HEK293 (cell line): Measurements from ENCODE around the gene TRAM2.

Experiments used
- CTCF ChIA-PET: fragments of 350-600 bp; formaldehyde crosslinking; extraction: SDS; loops from one replicate; lab custom pipeline; 2021; ENCODE audit warnings: antibody characterized with exemption; lab: Yijun Ruan, JAX
- POLR2A ChIA-PET: fragments of 300-600 bp; formaldehyde crosslinking; extraction: SDS; loops from one replicate; lab custom pipeline; 2020; ENCODE audit warnings: antibody characterized with exemption, inconsistent platforms; lab: Yijun Ruan, JAX
- H3K27ac ChIP-seq: fragments of 200-500 bp; sonication (Bioruptor generic); 2 replicates; pipeline ENCODE4 v1.5.1; 2014; ENCODE audit warnings: low read depth, low read length, control low read depth, inconsistent platforms; ENCODE audit errors: extremely low read depth
- H3K36me3 ChIP-seq, 2 experiments: fragments of 200-500 bp in 1 of 2; sonication (Bioruptor generic) in 1 of 2; 1 replicate in 1 of 2; 2 replicates in 1 of 2; pipeline ENCODE4 v1.5.1; 2014 to 2017; ENCODE audit warnings: inconsistent platforms in 2 of 2, low read length in 2 of 2; ENCODE audit not compliant: control insufficient read depth in 2 of 2, insufficient read depth in 1 of 2
- H3K4me1 ChIP-seq: fragments of 200-500 bp; sonication (Bioruptor generic); 2 replicates; pipeline ENCODE4 v1.5.1; 2014; ENCODE audit warnings: mild to moderate bottlenecking, low read length, inconsistent platforms; ENCODE audit not compliant: control insufficient read depth, insufficient read depth
- H3K4me3 ChIP-seq: 2 replicates; pipeline ENCODE4 v1.5.1; 2011; ENCODE audit warnings: low read depth, mild to moderate bottlenecking, control low read depth, low read length, moderate library complexity
- H3K9me3 ChIP-seq: fragments of 200-500 bp; sonication (Bioruptor generic); 2 replicates; pipeline ENCODE4 v1.5.1; 2014; ENCODE audit warnings: low read depth, low read length, inconsistent platforms; ENCODE audit not compliant: control insufficient read depth, insufficient read depth
- BCL11B ChIP-seq: fragments of 450-650 bp; formaldehyde crosslinking; IDR thresholded peaks from 2 replicates; pipeline ENCODE4 v1.5.1; 2016; ENCODE audit warnings: low read depth, missing biosample characterization, missing genetic modification characterization
- KLF1 ChIP-seq: fragments of 450-650 bp; formaldehyde crosslinking; IDR thresholded peaks from 2 replicates; pipeline ENCODE4 v1.5.1; 2016; ENCODE audit warnings: missing biosample characterization, missing genetic modification characterization
- KLF7 ChIP-seq: fragments of 450-650 bp; formaldehyde crosslinking; IDR thresholded peaks from 2 replicates; pipeline ENCODE4 v1.5.1; 2016; ENCODE audit warnings: missing biosample characterization, missing genetic modification characterization, borderline replicate concordance
- SCRT2 ChIP-seq: fragments of 450-650 bp; formaldehyde crosslinking; IDR thresholded peaks from 2 replicates; pipeline ENCODE4 v1.5.1; 2016; ENCODE audit warnings: missing biosample characterization, missing genetic modification characterization
- SP2 ChIP-seq: fragments of 450-650 bp; formaldehyde crosslinking; IDR thresholded peaks from 2 replicates; pipeline ENCODE4 v1.5.1; 2016; ENCODE audit warnings: missing biosample characterization, missing genetic modification characterization
- SP7 ChIP-seq: fragments of 450-650 bp; formaldehyde crosslinking; IDR thresholded peaks from 2 replicates; pipeline ENCODE4 v1.5.1; 2016; ENCODE audit warnings: missing biosample characterization, missing genetic modification characterization
- ZNF112 ChIP-seq: fragments of 450-650 bp; formaldehyde crosslinking; IDR thresholded peaks from 2 replicates; pipeline ENCODE4 v1.5.0; 2017; ENCODE audit warnings: missing biosample characterization, missing genetic modification characterization
- ZNF2 ChIP-seq: fragments of 450-650 bp; formaldehyde crosslinking; IDR thresholded peaks from 2 replicates; pipeline ENCODE4 v1.5.1; 2016; ENCODE audit warnings: missing biosample characterization, missing genetic modification characterization
- ZNF202 ChIP-seq: fragments of 450-650 bp; formaldehyde crosslinking; IDR thresholded peaks from 2 replicates; pipeline ENCODE4 v1.5.1; 2016; ENCODE audit warnings: missing biosample characterization, missing genetic modification characterization, borderline replicate concordance
- ZNF223 ChIP-seq: fragments of 450-650 bp; formaldehyde crosslinking; IDR thresholded peaks from 2 replicates; pipeline ENCODE4 v1.5.1; 2016; ENCODE audit warnings: missing biosample characterization, missing genetic modification characterization
- ZNF302 ChIP-seq: fragments of 450-650 bp; formaldehyde crosslinking; IDR thresholded peaks from 2 replicates; pipeline ENCODE4 v1.5.1; 2016; ENCODE audit warnings: missing biosample characterization, missing genetic modification characterization, low read depth
- ZNF311 ChIP-seq: fragments of 450-650 bp; formaldehyde crosslinking; IDR thresholded peaks from 2 replicates; pipeline ENCODE4 v1.5.1; 2017; ENCODE audit warnings: missing biosample characterization, missing genetic modification characterization, borderline replicate concordance
- ZNF549 ChIP-seq: fragments of 450-650 bp; IDR thresholded peaks from 2 replicates; pipeline ENCODE4 v1.5.1; 2018; ENCODE audit warnings: missing biosample characterization, missing genetic modification characterization, mild to moderate bottlenecking, inconsistent platforms, moderate library complexity
- ZNF596 ChIP-seq: fragments of 450-650 bp; IDR thresholded peaks from 2 replicates; pipeline ENCODE4 v1.5.0; 2018; ENCODE audit warnings: missing biosample characterization, mild to moderate bottlenecking, missing genetic modification characterization, moderate library complexity
- TF ChIP-seq, protein P1 (sequence below): fragments of 450-650 bp; formaldehyde crosslinking; IDR thresholded peaks from 2 replicates; pipeline ENCODE4 v1.5.1; 2016; ENCODE audit warnings: missing biosample characterization, missing genetic modification characterization
- TF ChIP-seq, protein P2 (sequence below): fragments of 450-650 bp; formaldehyde crosslinking; IDR thresholded peaks from 2 replicates; pipeline ENCODE4 v1.5.1; 2017; ENCODE audit warnings: missing biosample characterization, missing genetic modification characterization
- TF ChIP-seq, protein P3 (sequence below): fragments of 450-650 bp; formaldehyde crosslinking; IDR thresholded peaks from 2 replicates; pipeline ENCODE4 v1.5.1; 2016; ENCODE audit warnings: missing biosample characterization, missing genetic modification characterization

TRAM2 gene

GRCh38 chr6:52509281-52510212 lies 67.3 kb downstream of the TRAM2 start (continued):
- TF ChIP-seq, protein P1, sequence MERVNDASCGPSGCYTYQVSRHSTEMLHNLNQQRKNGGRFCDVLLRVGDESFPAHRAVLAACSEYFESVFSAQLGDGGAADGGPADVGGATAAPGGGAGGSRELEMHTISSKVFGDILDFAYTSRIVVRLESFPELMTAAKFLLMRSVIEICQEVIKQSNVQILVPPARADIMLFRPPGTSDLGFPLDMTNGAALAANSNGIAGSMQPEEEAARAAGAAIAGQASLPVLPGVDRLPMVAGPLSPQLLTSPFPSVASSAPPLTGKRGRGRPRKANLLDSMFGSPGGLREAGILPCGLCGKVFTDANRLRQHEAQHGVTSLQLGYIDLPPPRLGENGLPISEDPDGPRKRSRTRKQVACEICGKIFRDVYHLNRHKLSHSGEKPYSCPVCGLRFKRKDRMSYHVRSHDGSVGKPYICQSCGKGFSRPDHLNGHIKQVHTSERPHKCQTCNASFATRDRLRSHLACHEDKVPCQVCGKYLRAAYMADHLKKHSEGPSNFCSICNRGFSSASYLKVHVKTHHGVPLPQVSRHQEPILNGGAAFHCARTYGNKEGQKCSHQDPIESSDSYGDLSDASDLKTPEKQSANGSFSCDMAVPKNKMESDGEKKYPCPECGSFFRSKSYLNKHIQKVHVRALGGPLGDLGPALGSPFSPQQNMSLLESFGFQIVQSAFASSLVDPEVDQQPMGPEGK (tag by site-specific recombination): no peak
- TF ChIP-seq ZNF302 (tag by site-specific recombination) (no peak), SP2 (tag by site-specific recombination) (no peak), ZNF202 (no peak), ZNF112 (no peak), ZNF223 (tag by site-specific recombination) (no peak), ZNF596 (tag by site-specific recombination) (no peak), KLF7 (tag by site-specific recombination) (no peak), ZNF549 (tag by site-specific recombination) (no peak), SP7 (no peak), ZNF2 (tag by site-specific recombination) (no peak)
- TF ChIP-seq, protein P2, sequence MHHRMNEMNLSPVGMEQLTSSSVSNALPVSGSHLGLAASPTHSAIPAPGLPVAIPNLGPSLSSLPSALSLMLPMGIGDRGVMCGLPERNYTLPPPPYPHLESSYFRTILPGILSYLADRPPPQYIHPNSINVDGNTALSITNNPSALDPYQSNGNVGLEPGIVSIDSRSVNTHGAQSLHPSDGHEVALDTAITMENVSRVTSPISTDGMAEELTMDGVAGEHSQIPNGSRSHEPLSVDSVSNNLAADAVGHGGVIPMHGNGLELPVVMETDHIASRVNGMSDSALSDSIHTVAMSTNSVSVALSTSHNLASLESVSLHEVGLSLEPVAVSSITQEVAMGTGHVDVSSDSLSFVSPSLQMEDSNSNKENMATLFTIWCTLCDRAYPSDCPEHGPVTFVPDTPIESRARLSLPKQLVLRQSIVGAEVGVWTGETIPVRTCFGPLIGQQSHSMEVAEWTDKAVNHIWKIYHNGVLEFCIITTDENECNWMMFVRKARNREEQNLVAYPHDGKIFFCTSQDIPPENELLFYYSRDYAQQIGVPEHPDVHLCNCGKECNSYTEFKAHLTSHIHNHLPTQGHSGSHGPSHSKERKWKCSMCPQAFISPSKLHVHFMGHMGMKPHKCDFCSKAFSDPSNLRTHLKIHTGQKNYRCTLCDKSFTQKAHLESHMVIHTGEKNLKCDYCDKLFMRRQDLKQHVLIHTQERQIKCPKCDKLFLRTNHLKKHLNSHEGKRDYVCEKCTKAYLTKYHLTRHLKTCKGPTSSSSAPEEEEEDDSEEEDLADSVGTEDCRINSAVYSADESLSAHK (tag by site-specific recombination): no peak

- ChIA-PET POLR2A (no interaction called here), CTCF (interaction anchor here (0.7 to 2.4 kb wide), 3 partner anchors 91 to 155 kb away, joined by 3 to 17 read pairs (median 4); no protein-coding TSS in a partner anchor)
- Histone ChIP-seq H3K4me1 (peaks cover 8% of the 10 kb centered on the region), H3K36me3 (peaks cover 0 to 34% of the 10 kb centered on the region in 2 experiments; a peak in 1 of 3 replicates), H3K27ac (no peak overlapping the region), H3K4me3 (no peak overlapping the region), H3K9me3 (no peaks in the 10 kb centered on the region)
- TF ChIP-seq, protein P3, sequence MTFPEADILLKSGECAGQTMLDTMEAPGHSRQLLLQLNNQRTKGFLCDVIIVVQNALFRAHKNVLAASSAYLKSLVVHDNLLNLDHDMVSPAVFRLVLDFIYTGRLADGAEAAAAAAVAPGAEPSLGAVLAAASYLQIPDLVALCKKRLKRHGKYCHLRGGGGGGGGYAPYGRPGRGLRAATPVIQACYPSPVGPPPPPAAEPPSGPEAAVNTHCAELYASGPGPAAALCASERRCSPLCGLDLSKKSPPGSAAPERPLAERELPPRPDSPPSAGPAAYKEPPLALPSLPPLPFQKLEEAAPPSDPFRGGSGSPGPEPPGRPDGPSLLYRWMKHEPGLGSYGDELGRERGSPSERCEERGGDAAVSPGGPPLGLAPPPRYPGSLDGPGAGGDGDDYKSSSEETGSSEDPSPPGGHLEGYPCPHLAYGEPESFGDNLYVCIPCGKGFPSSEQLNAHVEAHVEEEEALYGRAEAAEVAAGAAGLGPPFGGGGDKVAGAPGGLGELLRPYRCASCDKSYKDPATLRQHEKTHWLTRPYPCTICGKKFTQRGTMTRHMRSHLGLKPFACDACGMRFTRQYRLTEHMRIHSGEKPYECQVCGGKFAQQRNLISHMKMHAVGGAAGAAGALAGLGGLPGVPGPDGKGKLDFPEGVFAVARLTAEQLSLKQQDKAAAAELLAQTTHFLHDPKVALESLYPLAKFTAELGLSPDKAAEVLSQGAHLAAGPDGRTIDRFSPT (tag by site-specific recombination): no peak
Observed at GRCh38 chr6:52508261-52508739, 68.6 kb downstream of the TRAM2 start.

DNA sequence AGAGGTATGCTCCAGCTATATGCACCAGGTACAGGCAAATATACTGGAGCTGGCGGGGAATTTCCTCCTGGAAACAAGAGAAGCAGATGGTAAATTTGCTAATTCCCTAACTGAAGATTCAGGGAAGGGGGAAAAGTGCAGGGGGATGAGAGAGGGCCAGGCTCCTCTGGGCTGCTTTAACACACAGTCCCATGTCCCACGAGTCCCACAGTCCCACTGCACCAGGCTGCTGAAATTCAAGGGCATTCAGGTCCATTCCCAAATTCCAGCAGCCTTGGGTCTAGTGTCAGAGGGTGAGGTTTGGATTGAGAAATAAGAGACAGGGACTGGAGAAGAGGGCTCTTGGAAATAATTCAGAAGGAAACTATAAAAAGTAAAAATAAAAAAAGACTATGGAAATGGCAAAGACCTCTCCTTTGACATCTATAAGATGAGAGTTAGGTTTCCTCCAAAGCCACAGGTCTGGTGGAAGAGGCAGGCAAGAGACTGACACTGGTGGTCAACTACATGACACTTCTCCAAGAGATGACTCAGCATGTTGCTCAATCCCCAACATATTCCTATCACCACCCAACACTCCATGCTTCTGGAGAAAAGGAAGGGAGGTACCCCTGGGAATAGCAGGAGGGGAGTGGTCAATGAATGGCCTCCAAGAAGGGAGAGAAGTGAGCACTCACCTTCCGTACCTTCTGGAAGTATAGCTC lies 69.2 kb downstream of the TRAM2 start:
- POLR2A ChIA-PET: no interaction called here
- H3K27ac ChIP-seq: no peak overlapping the region
- no peak for TF ChIP-seq ZNF311 (tag by site-specific recombination)
- peak; percentile 28; the same call in 1 of the 2 replicates for TF ChIP-seq SCRT2 (tag by site-specific recombination)
- no peak for TF ChIP-seq BCL11B (tag by site-specific recombination)
- peak; percentile 19; the same call in 1 of the 2 replicates for TF ChIP-seq KLF1
- CTCF ChIA-PET: interaction anchor here (1.3 to 2.4 kb wide), 2 partner anchors 91 to 156 kb away, joined by 3 to 17 read pairs; no protein-coding TSS in a partner anchor
- no peak overlapping the region for H3K4me3 ChIP-seq
- H3K36me3 ChIP-seq: peaks cover 0 to 36% of the 10 kb centered on the region in 2 experiments; a peak in 1 of 3 replicates
- peaks cover 8% of the 10 kb centered on the region for H3K4me1 ChIP-seq
- H3K9me3 ChIP-seq: no peaks in the 10 kb centered on the region
